Endothelial cell of umbilical vein (primary cell): ENCODE data around the gene IFT27. TPM values are rescaled to one million over a fixed set of nuclear protein-coding genes. Genes with fewer than 3 reads are reported as not detected.

ENCODE experiments used
- BruUV-seq: library from RNA; stranded (reverse); fragments of 400-500 nt; replicated peaks from 2 replicates; lab custom pipeline; 2021; lab: Mats Ljungman, UMichigan
- CTCF ChIA-PET: fragments of 300-600, 350-600 bp; sonication (Branson Sonifier 250); formaldehyde crosslinking; loops from one replicate; lab custom pipeline; 2021; ENCODE audit warnings: antibody characterized with exemption, inconsistent platforms; lab: Charles Lee
- POLR2A ChIA-PET: fragments of 300-600, 350-600 bp; sonication (Branson Sonifier 250); formaldehyde crosslinking; loops from one replicate; lab custom pipeline; 2021; ENCODE audit warnings: antibody characterized with exemption, inconsistent platforms; lab: Charles Lee
- DNase-seq: peaks from one replicate; pipeline ENCODE4 v3.0.0-alpha.2; 2011; ENCODE audit warnings: low read depth, low spot score
- FAIRE-seq: peaks from 2 replicates; lab custom pipeline; 2011; peaks lifted over from hg19 to GRCh38; lab: Jason Lieb, UNC
- H2AFZ ChIP-seq: 2 replicates; pipeline ENCODE4 v1.6.0; 2012; ENCODE audit warnings: low read depth, low read length, control low read depth, inconsistent platforms
- H3K27ac ChIP-seq: 2 replicates; pipeline ENCODE4 v1.5.1; 2011; ENCODE audit warnings: low read depth, mild to moderate bottlenecking, control low read depth, low read length, moderate library complexity; ENCODE audit not compliant: insufficient read depth
- H3K27me3 ChIP-seq, 2 experiments: 2 replicates each; pipeline versions ENCODE4 v1.6.0 to v1.6.1; 2011; ENCODE audit warnings: low read length in 2 of 2, mixed read lengths in 1 of 2; ENCODE audit not compliant: control insufficient read depth in 2 of 2, insufficient read depth in 2 of 2
- H3K36me3 ChIP-seq, 2 experiments: 2 replicates in 1 of 2; 3 replicates in 1 of 2; pipeline ENCODE4 v1.5.1; 2011; ENCODE audit warnings: low read length in 2 of 2, mild to moderate bottlenecking in 1 of 2, moderate library complexity in 1 of 2; ENCODE audit not compliant: control insufficient read depth in 2 of 2, insufficient read depth in 2 of 2; ENCODE audit errors: extremely low read depth in 1 of 2
- H3K4me1 ChIP-seq: 3 replicates; pipeline ENCODE4 v1.5.1; 2011; ENCODE audit warnings: mild to moderate bottlenecking, low read length; ENCODE audit not compliant: control insufficient read depth, insufficient read depth; ENCODE audit errors: extremely low read depth
- H3K4me2 ChIP-seq: 2 replicates; pipeline ENCODE4 v1.6.1; 2011; ENCODE audit warnings: low read length, control low read depth, mixed read lengths; ENCODE audit not compliant: insufficient read depth
- H3K4me3 ChIP-seq, 3 experiments: fragments of 200-600 bp in 1 of 3; sonication (generic), shearing (Covaris generic) in 1 of 3; replicated peaks in 1 of 3; 2 replicates each; pipeline ENCODE4 v1.5.1; 2011 to 2016; ENCODE audit warnings: control low read depth in 3 of 3, low read length in 3 of 3, mild to moderate bottlenecking in 2 of 3, inconsistent platforms in 1 of 3, low read depth in 1 of 3, moderate library complexity in 1 of 3; ENCODE audit not compliant: insufficient read depth in 1 of 3
- H3K79me2 ChIP-seq: 2 replicates; pipeline ENCODE4 v1.6.0; 2012; ENCODE audit warnings: low read length, inconsistent platforms; ENCODE audit not compliant: control insufficient read depth, insufficient read depth
- H3K9ac ChIP-seq: replicated peaks from 2 replicates; pipeline ENCODE3; 2011; ENCODE audit warnings: low read length, control low read depth; ENCODE audit not compliant: insufficient read depth; ENCODE audit errors: extremely low read depth
- H3K9me1 ChIP-seq: replicated peaks from 3 replicates; pipeline ENCODE4 v1.6.0; 2011; ENCODE audit warnings: mild to moderate bottlenecking, low read length; ENCODE audit not compliant: control insufficient read depth, insufficient read depth; ENCODE audit errors: extremely low read depth
- H3K9me3 ChIP-seq: replicated peaks from 2 replicates; pipeline ENCODE4 v1.5.1; 2012; ENCODE audit warnings: low read length, inconsistent platforms; ENCODE audit not compliant: control insufficient read depth, insufficient read depth
- H4K20me1 ChIP-seq: replicated peaks from 2 replicates; pipeline ENCODE3; 2011; ENCODE audit warnings: mild to moderate bottlenecking, low read length; ENCODE audit not compliant: control insufficient read depth, insufficient read depth; ENCODE audit errors: extremely low read depth
- CTCF ChIP-seq, 2 donors: IDR thresholded peaks; 1 replicate in 1 of 2; 2 replicates in 1 of 2; pipeline ENCODE4 v1.5.1; 2011; ENCODE audit warnings: low read length in 2 of 2, mild to moderate bottlenecking in 2 of 2, moderate library complexity in 2 of 2, control low read depth in 1 of 2, inconsistent platforms in 1 of 2, low read depth in 1 of 2; ENCODE audit not compliant: insufficient read depth in 1 of 2; ENCODE audit errors: extremely low read depth in 1 of 2
- EZH2 ChIP-seq: IDR thresholded peaks from 2 replicates; pipeline ENCODE4 v1.6.1; 2012; ENCODE audit warnings: borderline replicate concordance, low read depth, mild to moderate bottlenecking, moderate library complexity, low read length, inconsistent platforms; ENCODE audit not compliant: severe bottlenecking
- FOS ChIP-seq: IDR thresholded peaks from 2 replicates; pipeline ENCODE4 v1.6.1; 2011; ENCODE audit warnings: mild to moderate bottlenecking, low read length, moderate library complexity, borderline replicate concordance; ENCODE audit not compliant: insufficient read depth
- GATA2 ChIP-seq: IDR thresholded peaks from 2 replicates; pipeline ENCODE4 v1.7.0; 2011; ENCODE audit warnings: low read depth, mild to moderate bottlenecking, moderate library complexity, mixed read lengths, low read length; ENCODE audit not compliant: insufficient read length, insufficient read depth
- JUN ChIP-seq: IDR thresholded peaks from 2 replicates; pipeline ENCODE4 v1.6.1; 2011; ENCODE audit warnings: borderline replicate concordance, low read depth; ENCODE audit not compliant: insufficient read length, insufficient read depth
- MAX ChIP-seq: IDR thresholded peaks from 2 replicates; pipeline ENCODE4 v1.6.1; 2011; ENCODE audit not compliant: insufficient read depth, insufficient read length
- MYC ChIP-seq: IDR thresholded peaks from one replicate; pipeline ENCODE4 v1.6.1; 2011; ENCODE audit warnings: mild to moderate bottlenecking, low read depth, low read length
- POLR2A ChIP-seq: IDR thresholded peaks from 2 replicates; pipeline ENCODE4 v1.6.1; 2012; ENCODE audit warnings: low read depth, mild to moderate bottlenecking, control low read depth, low read length
- POLR2AphosphoS5 ChIP-seq: IDR thresholded peaks from 2 replicates; pipeline ENCODE4 v1.6.1; 2012; ENCODE audit warnings: low read depth, mild to moderate bottlenecking, control low read depth, low read length, moderate library complexity; ENCODE audit not compliant: insufficient read depth
- dilution Hi-C: fragments of 300-500 bp; cut with MboI; formaldehyde crosslinking; loops from one replicate; pipeline ENCODE4 v1.15.0; 2019; ENCODE audit warnings: low sequenced_read_pairs; ENCODE audit not compliant: extremely low pct_ligation_motif_present
- intact Hi-C: fragments of 100-400 bp; cut with micrococcal nuclease; formaldehyde crosslinking; loops from one replicate; pipeline ENCODE4 v1.10.0; 2022
- polyA plus RNA-seq, 4 experiments: library from polyadenylated mRNA; depleted of rRNA in 3 of 4; stranded (reverse) in 3 of 4; unstranded in 1 of 4; fragments of >200 nt; gene quantifications; 2 replicates each; pipeline versions ENCODE4 v1.2.1 to v1.2.3, GENCODE V29; 2011 to 2012; ENCODE audit warnings: missing spikeins in 1 of 4
- total RNA-seq: library from RNA; stranded (reverse); gene quantifications from 2 replicates; pipeline ENCODE4 v1.2.3, GENCODE V29; 2021

Gene IFT27
- total and polyA plus RNA-seq, 2 donors (not counting 3 experiments of a cell fraction or from before 2014, with no cell fraction given): 29.9 to 33.7 TPM

GRCh38 chr22:36796552-36797175 is 20.7 kb upstream of the IFT27 start:
- H3K36me3 ChIP-seq: no peaks in the 10 kb centered on the region
- no peak overlapping the region for H3K27ac ChIP-seq
- dilution Hi-C loops (no loop called here), intact Hi-C loops (no loop called here)
- peaks cover 9 to 13% of the 10 kb centered on the region in 2 experiments for H3K27me3 ChIP-seq
- no peaks in the 10 kb centered on the region for H3K9me3 ChIP-seq
- no peak overlapping the region for H3K9ac ChIP-seq
- no peak overlapping the region for H2AFZ ChIP-seq
- ChIA-PET POLR2A (no interaction called here), CTCF (interaction anchor here (0.6 to 1.4 kb wide), 4 partner anchors 15 to 59 kb away, joined by 3 to 6 read pairs (median 4); partner anchors contain the start of gene PVALB)
- H3K4me1 ChIP-seq: no peaks in the 10 kb centered on the region
- H3K4me3 ChIP-seq: no peak overlapping the region
- H3K4me2 ChIP-seq: no peak overlapping the region
- no peaks in the 10 kb centered on the region for H4K20me1 ChIP-seq
- BruUV-seq: no TSS peak
- TF ChIP-seq POLR2A: no peak
- no peak for TF ChIP-seq EZH2
- TF ChIP-seq JUN: no peak
- TF ChIP-seq GATA2: no peak
- TF ChIP-seq CTCF (IDR thresholded peaks at IDR 0.05; ENCODE audit: extremely low read depth in 1 of 2, insufficient read depth in 1 of 2, low read depth in 1 of 2, low read length in 2 of 2): no peak
- no peak for TF ChIP-seq MAX
- no peak for TF ChIP-seq FOS
- TF ChIP-seq MYC: no peak
- no peak for TF ChIP-seq POLR2AphosphoS5
- DNase-seq (no peak), FAIRE-seq (no peak)
- H3K79me2 ChIP-seq: no peaks in the 10 kb centered on the region
- no peaks in the 10 kb centered on the region for H3K9me1 ChIP-seq
